HFF-Myc (cell line): ENCODE results near the gene WDCP.

Source experiments
- DNase-seq: peaks from one replicate; pipeline ENCODE4 v3.0.0-alpha.2; 2011; ENCODE audit warnings: low read depth; ENCODE audit errors: extremely low read depth
- H3K4me3 ChIP-seq: replicated peaks from 2 replicates; pipeline ENCODE4 v1.5.1; 2011; ENCODE audit warnings: low read depth, mild to moderate bottlenecking, control low read depth, low read length
- CTCF ChIP-seq: IDR thresholded peaks from 2 replicates; pipeline ENCODE4 v1.5.1; 2012; ENCODE audit warnings: mild to moderate bottlenecking, low read depth, low read length, control low read depth; ENCODE audit errors: missing control alignments

Gene WDCP

GRCh38 chr2:24058564-24059271 lies 11.5 kb upstream of the WDCP start:
- no peak overlapping the region for H3K4me3 ChIP-seq
- TF ChIP-seq CTCF: no peak
- DNase-seq: no peak

- DNase-seq: no peak
- no peak for TF ChIP-seq CTCF
- no peak overlapping the region for H3K4me3 ChIP-seq
Measured at GRCh38 chr2:24055750-24056149, 8.6 kb upstream of the WDCP start.

- TF ChIP-seq CTCF: no peak
- DNase-seq: no peak
- no peak overlapping the region for H3K4me3 ChIP-seq
Measured at GRCh38 chr2:24054366-24055010, 7.3 kb upstream of the WDCP start.

- no peak for TF ChIP-seq CTCF
- no peak overlapping the region for H3K4me3 ChIP-seq
Measured at GRCh38 chr2:24052951-24053350, 5.8 kb upstream of the WDCP start.

GRCh38 chr2:24051833-24052232 lies 4.6 kb upstream of the WDCP start:
- no peak overlapping the region for H3K4me3 ChIP-seq
- no peak for DNase-seq
- no peak for TF ChIP-seq CTCF

More at GRCh38 chr2:24052951-24053350, 5.8 kb upstream of the WDCP start:
- no peak for DNase-seq

- TF ChIP-seq CTCF: no peak
- peak overlapping the region; percentile 55 for H3K4me3 ChIP-seq
- no peak for DNase-seq
Measured at GRCh38 chr2:24050041-24050979, 3.1 kb upstream of the WDCP start.
